Ascending aorta (tissue), 2 donors: ENCODE measurements around the gene VAPA. TPM values are rescaled to one million over a fixed set of nuclear protein-coding genes. Genes with fewer than 3 reads are reported as not detected.

Source experiments
- DNase-seq, 2 donors: peaks; one replicate each; pipeline ENCODE4 v3.0.0-alpha.2; 2019; ENCODE audit warnings: low spot score in 2 of 2
- H3K27ac ChIP-seq, 2 donors: fragments of 200-600 bp; sonication (generic); one replicate each; pipeline ENCODE4 v1.5.1; 2016 to 2017; ENCODE audit warnings: mild to moderate bottlenecking in 1 of 2
- H3K27me3 ChIP-seq: fragments of 200-600 bp; sonication (generic); one replicate; pipeline ENCODE4 v1.5.1; 2017
- H3K36me3 ChIP-seq, 2 donors: fragments of 200-600 bp; sonication (generic); one replicate each; pipeline ENCODE4 v1.5.1; 2016
- H3K4me1 ChIP-seq, 2 donors: fragments of 200-600 bp; sonication (generic); one replicate each; pipeline ENCODE4 v1.5.1; 2016 to 2017; ENCODE audit warnings: mild to moderate bottlenecking in 1 of 2
- H3K4me3 ChIP-seq, 2 donors: fragments of 200-600 bp; sonication (generic); one replicate each; pipeline ENCODE4 v1.5.1; 2016 to 2017; ENCODE audit warnings: mild to moderate bottlenecking in 1 of 2
- H3K9me3 ChIP-seq, 2 donors: fragments of 200-600 bp; sonication (generic); one replicate each; pipeline ENCODE4 v1.5.1; 2016
- CTCF ChIP-seq, 3 experiments: fragments of 200-600 bp in 2 of 3; fragments of 450-650 bp in 1 of 3; sonication (generic) in 2 of 3; IDR thresholded peaks; one replicate each; pipeline ENCODE4 v1.5.1; 2016 to 2019; ENCODE audit warnings: antibody characterized with exemption in 3 of 3, mild to moderate bottlenecking in 1 of 3, moderate library complexity in 1 of 3
- intact Hi-C: fragments of 100-400 bp; cut with DNase I; formaldehyde crosslinking; loops from one replicate; pipeline ENCODE4 v1.15.1; 2023
- total RNA-seq: library from RNA; depleted of rRNA; stranded (reverse); fragments of >200 nt; gene quantifications from one replicate; pipeline ENCODE4 v1.1.0, GENCODE V29; 2016

Gene VAPA
- total RNA-seq, 1 donor from 2014 or later: 109 TPM

- intact Hi-C loops: no loop called here
- H3K27me3 ChIP-seq: no peaks in the 10 kb centered on the region
- no peak overlapping the region for H3K27ac ChIP-seq
- no peak for DNase-seq
- no peaks in the 10 kb centered on the region for H3K9me3 ChIP-seq
- no peak overlapping the region for H3K4me3 ChIP-seq
- H3K4me1 ChIP-seq: no peaks in the 10 kb centered on the region
- TF ChIP-seq CTCF (IDR thresholded peaks at IDR 0.05): no peak
- no peaks in the 10 kb centered on the region for H3K36me3 ChIP-seq
Observed at GRCh38 chr18:9961041-9961440, 47.2 kb downstream of the VAPA start.

GRCh38 chr18:9965711-9966624 is 52.2 kb downstream of the VAPA start:
- H3K36me3 ChIP-seq: no peaks in the 10 kb centered on the region
- intact Hi-C loops: no loop called here
- no peaks in the 10 kb centered on the region for H3K9me3 ChIP-seq
- no peak overlapping the region for H3K4me3 ChIP-seq
- DNase-seq: no peak
- H3K27me3 ChIP-seq: no peaks in the 10 kb centered on the region
- no peak for TF ChIP-seq CTCF (IDR thresholded peaks at IDR 0.05)
- H3K4me1 ChIP-seq: no peaks in the 10 kb centered on the region
- no peak overlapping the region for H3K27ac ChIP-seq

GRCh38 chr18:9968081-9968848 is 54.4 kb downstream of the VAPA start:
- intact Hi-C loops: no loop called here
- Histone ChIP-seq H3K27me3 (no peaks in the 10 kb centered on the region), H3K27ac (no peak overlapping the region), H3K9me3 (no peaks in the 10 kb centered on the region), H3K36me3 (no peaks in the 10 kb centered on the region), H3K4me1 (no peaks in the 10 kb centered on the region), H3K4me3 (no peak overlapping the region)
- no peak for DNase-seq
- no peak for TF ChIP-seq CTCF (IDR thresholded peaks at IDR 0.05)

- no peak for TF ChIP-seq CTCF (IDR thresholded peaks at IDR 0.05)
- Histone ChIP-seq H3K27ac (no peak overlapping the region), H3K9me3 (no peaks in the 10 kb centered on the region), H3K27me3 (no peaks in the 10 kb centered on the region), H3K4me1 (no peaks in the 10 kb centered on the region), H3K36me3 (no peaks in the 10 kb centered on the region), H3K4me3 (no peak overlapping the region)
- intact Hi-C loops: no loop called here
- no peak for DNase-seq
Observed at GRCh38 chr18:9969247-9969646, 55.4 kb downstream of the VAPA start.

GRCh38 chr18:9971313-9971920 is 57.6 kb downstream of the VAPA start:
- no peaks in the 10 kb centered on the region for H3K27me3 ChIP-seq
- no peak overlapping the region for H3K4me3 ChIP-seq
- H3K27ac ChIP-seq: no peak overlapping the region
- TF ChIP-seq CTCF (IDR thresholded peaks at IDR 0.05): peak; percentile 71 to 84 (median 80)
- DNase-seq: peak in 1 of 2 donors; percentile 90
- intact Hi-C loops: loop anchor here (1.0 kb wide), 1 partner anchor 549 kb away; no protein-coding TSS in a partner anchor
- H3K9me3 ChIP-seq: peaks cover 0 to 15% of the 10 kb centered on the region in 2 donors
- H3K4me1 ChIP-seq: no peaks in the 10 kb centered on the region
- no peaks in the 10 kb centered on the region for H3K36me3 ChIP-seq
